Fibroblast of lung (primary cell): ENCODE data around the gene SF3A2. TPM values are rescaled to one million over a fixed set of nuclear protein-coding genes. Genes with fewer than 3 reads are reported as not detected.

Experiments
- DNase-seq, 2 donors: peaks; one replicate each; pipeline versions ENCODE4 v3.0.0 to v3.0.0-alpha.2; 2010; ENCODE audit warnings: low read depth in 2 of 2
- H2AFZ ChIP-seq: 2 replicates; pipeline ENCODE4 v1.5.1; 2012; ENCODE audit warnings: low read length, control low read depth, inconsistent platforms
- H3K27ac ChIP-seq: 2 replicates; pipeline ENCODE4 v1.5.1; 2011; ENCODE audit warnings: low read length, control low read depth; ENCODE audit not compliant: insufficient read depth
- H3K27me3 ChIP-seq: 2 replicates; pipeline ENCODE4 v1.5.1; 2011; ENCODE audit warnings: mild to moderate bottlenecking, low read length; ENCODE audit not compliant: control insufficient read depth, insufficient read depth
- H3K36me3 ChIP-seq: 2 replicates; pipeline ENCODE4 v1.5.1; 2011; ENCODE audit warnings: low read length; ENCODE audit not compliant: control insufficient read depth, insufficient read depth
- H3K4me1 ChIP-seq: 2 replicates; pipeline ENCODE4 v1.5.1; 2011; ENCODE audit warnings: low read length; ENCODE audit not compliant: control insufficient read depth, insufficient read depth; ENCODE audit errors: extremely low read depth
- H3K4me2 ChIP-seq: 2 replicates; pipeline ENCODE4 v1.5.1; 2011; ENCODE audit warnings: low read length, control low read depth; ENCODE audit not compliant: insufficient read depth; ENCODE audit errors: extremely low read depth
- H3K4me3 ChIP-seq, 4 experiments: fragments of 200-600 bp in 1 of 4; sonication (generic) in 1 of 4; replicated peaks in 1 of 4; 2 replicates each; pipeline ENCODE4 v1.5.1; 2011 to 2016; ENCODE audit warnings: low read length in 4 of 4, low read depth in 3 of 4, mild to moderate bottlenecking in 3 of 4, control low read depth in 2 of 4, inconsistent platforms in 1 of 4, mixed read lengths in 1 of 4; ENCODE audit not compliant: insufficient read depth in 1 of 4; ENCODE audit errors: control extremely low read depth in 1 of 4
- H3K79me2 ChIP-seq: 2 replicates; pipeline ENCODE4 v1.5.1; 2012; ENCODE audit warnings: mild to moderate bottlenecking, low read length, inconsistent platforms; ENCODE audit not compliant: control insufficient read depth, insufficient read depth
- H3K9ac ChIP-seq: 2 replicates; pipeline ENCODE4 v1.5.1; 2011; ENCODE audit warnings: mild to moderate bottlenecking, low read length, control low read depth; ENCODE audit not compliant: insufficient read depth
- H3K9me3 ChIP-seq: 2 replicates; pipeline ENCODE4 v1.5.1; 2012; ENCODE audit warnings: low read depth, low read length; ENCODE audit not compliant: control insufficient read depth, insufficient read depth
- H4K20me1 ChIP-seq: 2 replicates; pipeline ENCODE4 v1.5.1; 2011; ENCODE audit warnings: low read length; ENCODE audit not compliant: control insufficient read depth, insufficient read depth; ENCODE audit errors: extremely low read depth
- CTCF ChIP-seq, 2 donors: IDR thresholded peaks in 1 of 2; conservative IDR thresholded peaks in 1 of 2; 1 replicate in 1 of 2; 2 replicates in 1 of 2; pipeline ENCODE4 v1.5.1; 2011 to 2012; ENCODE audit warnings: low read length in 2 of 2, control low read depth in 1 of 2, inconsistent platforms in 1 of 2, low read depth in 1 of 2, mild to moderate bottlenecking in 1 of 2
- EZH2 ChIP-seq: IDR thresholded peaks from 2 replicates; pipeline ENCODE4 v1.5.1; 2012; ENCODE audit warnings: low read length, control low read depth, mild to moderate bottlenecking; ENCODE audit errors: missing control alignments
- polyA plus RNA-seq, 2 donors: library from polyadenylated mRNA; depleted of rRNA in 1 of 2; stranded (reverse) in 1 of 2; unstranded in 1 of 2; fragments of >200 nt; gene quantifications; 2 replicates each; pipeline ENCODE4 v1.2.1, GENCODE V29; 2011 to 2012; ENCODE audit warnings: missing spikeins in 1 of 2
- total RNA-seq: library from RNA; depleted of rRNA; stranded (reverse); fragments of >200 nt; gene quantifications from 2 replicates; pipeline ENCODE4 v1.2.1, GENCODE V29; 2014

Gene SF3A2
- total and polyA plus RNA-seq, 2 donors (not counting 1 experiment from before 2014, with no cell fraction given) = 11.1 to 31.5 TPM

GRCh38 chr19:2259336-2259735 is 22.7 kb downstream of the SF3A2 start:
- H3K4me2 ChIP-seq = no peak overlapping the region
- no peak overlapping the region for H3K4me3 ChIP-seq
- H3K36me3 ChIP-seq = no peaks in the 10 kb centered on the region
- H3K79me2 ChIP-seq = no peaks in the 10 kb centered on the region
- H3K27ac ChIP-seq = no peak overlapping the region
- no peak for TF ChIP-seq CTCF (conservative IDR thresholded peaks at IDR 0.05 in 1 of 2, IDR thresholded peaks at IDR 0.05 in 1 of 2; ENCODE audit: low read depth in 1 of 2, low read length in 2 of 2)
- TF ChIP-seq EZH2 = no peak
- no peaks in the 10 kb centered on the region for H3K9me3 ChIP-seq
- no peaks in the 10 kb centered on the region for H3K27me3 ChIP-seq
- H4K20me1 ChIP-seq = no peaks in the 10 kb centered on the region
- no peak overlapping the region for H2AFZ ChIP-seq
- DNase-seq = no peak
- H3K9ac ChIP-seq = no peak overlapping the region
- H3K4me1 ChIP-seq = no peaks in the 10 kb centered on the region

GRCh38 chr19:2260341-2260805 is 23.7 kb downstream of the SF3A2 start:
- DNase-seq = peak in 1 of 2 donors; percentile 53
- Histone ChIP-seq H4K20me1 (no peaks in the 10 kb centered on the region), H3K79me2 (no peaks in the 10 kb centered on the region), H3K27ac (no peak overlapping the region), H3K9ac (no peak overlapping the region), H3K27me3 (no peaks in the 10 kb centered on the region), H3K4me3 (no peak overlapping the region), H2AFZ (no peak overlapping the region), H3K36me3 (no peaks in the 10 kb centered on the region), H3K4me1 (no peaks in the 10 kb centered on the region), H3K9me3 (no peaks in the 10 kb centered on the region), H3K4me2 (no peak overlapping the region)
- TF ChIP-seq EZH2 = no peak
- TF ChIP-seq CTCF (conservative IDR thresholded peaks at IDR 0.05 in 1 of 2, IDR thresholded peaks at IDR 0.05 in 1 of 2; ENCODE audit: low read depth in 1 of 2, low read length in 2 of 2) = no peak

GRCh38 chr19:2261438-2262172 is 25.0 kb downstream of the SF3A2 start:
- H3K9me3 ChIP-seq = no peaks in the 10 kb centered on the region
- no peaks in the 10 kb centered on the region for H4K20me1 ChIP-seq
- no peak for DNase-seq
- no peaks in the 10 kb centered on the region for H3K79me2 ChIP-seq
- H3K9ac ChIP-seq = no peak overlapping the region
- no peak for TF ChIP-seq EZH2
- TF ChIP-seq CTCF (conservative IDR thresholded peaks at IDR 0.05 in 1 of 2, IDR thresholded peaks at IDR 0.05 in 1 of 2; ENCODE audit: low read depth in 1 of 2, low read length in 2 of 2) = peak; percentile 46 to 64
- H3K27me3 ChIP-seq = no peaks in the 10 kb centered on the region
- no peaks in the 10 kb centered on the region for H3K36me3 ChIP-seq
- peaks cover 4% of the 10 kb centered on the region for H3K4me1 ChIP-seq
- H3K4me2 ChIP-seq = no peak overlapping the region
- H3K4me3 ChIP-seq = no peak overlapping the region
- H3K27ac ChIP-seq = no peak overlapping the region
- H2AFZ ChIP-seq = no peak overlapping the region
